ENCODE results near the gene TMEM59. TPM values are rescaled to one million over a fixed set of nuclear protein-coding genes. Genes with fewer than 3 reads are reported as not detected.
"Not testable (repeated sequence)": the region's sequence is repeated elsewhere in the genome, so short reads cannot be mapped to it uniquely, and the experiment has no call there.

The TMEM59 gene
- total RNA-seq, 1 donor from 2014 or later: 194 TPM

- intact Hi-C loops (cut with micrococcal nuclease): loop anchor here (1.0 to 10.0 kb wide), 25 partner anchors 16 to 1998 kb away; partner anchors contain the start of genes BTF3L4, CPT2, CYB5RL and CZIB
Observed at GRCh38 chr1:54053745-54054437, 887 bp upstream of the TMEM59 start.

- intact Hi-C loops (cut with micrococcal nuclease): loop anchor here (2.0 to 10.0 kb wide), 9 partner anchors 286 to 1498 kb away; partner anchors contain the start of genes CPT2, DHCR24, MAGOH and TUT4
Observed at GRCh38 chr1:54052431-54052933, 522 bp downstream of the TMEM59 start.

GRCh38 chr1:54051933-54052430, 1.0 kb downstream of the TMEM59 start:
- intact Hi-C loops (cut with micrococcal nuclease): loop anchor here (2.0 to 10.0 kb wide), 9 partner anchors 285 to 1497 kb away; partner anchors contain the start of genes CPT2, DHCR24, MAGOH and TUT4

- intact Hi-C loops (cut with micrococcal nuclease): loop anchor here (5.0 to 10.0 kb wide), 7 partner anchors 307 to 1496 kb away; partner anchors contain the start of genes CPT2, MAGOH and TUT4
Observed at GRCh38 chr1:54050435-54050834, 2.6 kb downstream of the TMEM59 start.

- intact Hi-C loops (cut with micrococcal nuclease): no loop called here
Observed at GRCh38 chr1:54047384-54048305, 5.4 kb downstream of the TMEM59 start.

GRCh38 chr1:54046671-54047383, 6.2 kb downstream of the TMEM59 start:
- intact Hi-C loops (cut with micrococcal nuclease): no loop called here

- intact Hi-C loops (cut with micrococcal nuclease): no loop called here
Observed at GRCh38 chr1:54045496-54045895, 7.5 kb downstream of the TMEM59 start.

- intact Hi-C loops (cut with micrococcal nuclease): no loop called here
Observed at GRCh38 chr1:54041806-54042205, 11.2 kb downstream of the TMEM59 start.

- intact Hi-C loops (cut with micrococcal nuclease): no loop called here
Observed at GRCh38 chr1:54037476-54037875, 15.5 kb downstream of the TMEM59 start.

- intact Hi-C loops (cut with micrococcal nuclease): no loop called here
Observed at GRCh38 chr1:54028306-54029251, 24.4 kb downstream of the TMEM59 start.

GRCh38 chr1:54027848-54028247, 25.2 kb downstream of the TMEM59 start:
- intact Hi-C loops (cut with micrococcal nuclease): no loop called here

- intact Hi-C loops (cut with micrococcal nuclease): not testable (repeated sequence)
Observed at GRCh38 chr1:54024811-54025210, 28.2 kb downstream of the TMEM59 start.

GRCh38 chr1:54024358-54024757, 28.6 kb downstream of the TMEM59 start:
- intact Hi-C loops (cut with micrococcal nuclease): no loop called here

- intact Hi-C loops (cut with micrococcal nuclease): not testable (repeated sequence)
Observed at GRCh38 chr1:54019562-54020176, 33.3 kb downstream of the TMEM59 start.

- intact Hi-C loops (cut with micrococcal nuclease): no loop called here
Observed at GRCh38 chr1:54018635-54019034, 34.4 kb downstream of the TMEM59 start.

- intact Hi-C loops (cut with micrococcal nuclease): no loop called here
Observed at GRCh38 chr1:54017979-54018378, 35.0 kb downstream of the TMEM59 start, which contains the start of gene LDLRAD1. Gene LDLRAD1 (minus strand): TSS chr1:54018186. CDS start chr1:54018112, 74 bp downstream.

- intact Hi-C loops (cut with micrococcal nuclease): no loop called here
Observed at GRCh38 chr1:54016343-54017282, 36.4 kb downstream of the TMEM59 start.

- intact Hi-C loops (cut with micrococcal nuclease): no loop called here
Observed at GRCh38 chr1:54014009-54014629, 38.9 kb downstream of the TMEM59 start.

Data from T-helper 1 cell treated with Interleukin-12 subunit alpha and Interleukin-12 subunit beta and Interleukin-4 antibody, amounts not matched to agents 30 ng/mL and 1 ng/mL, for 36 hours (primary cell).